IMR-90 (cell line): ENCODE data around the gene WNT4. TPM values are rescaled to one million over a fixed set of nuclear protein-coding genes. Genes with fewer than 3 reads are reported as not detected.

Experiments
- ATAC-seq: fragments of 200-7000 bp; cut with Tn5 transposase; 2 replicates; pipeline ENCODE4 v1.9.1; 2020; ENCODE audit warnings: low read depth, mild to moderate bottlenecking, moderate library complexity
- BruUV-seq: library from RNA; stranded (reverse); fragments of 400-500 nt; replicated peaks from 2 replicates; lab custom pipeline; 2021; lab: Mats Ljungman, UMichigan
- CTCF ChIA-PET: fragments of 300-600 bp; formaldehyde crosslinking; extraction: SDS; loops from one replicate; lab custom pipeline; 2021; ENCODE audit warnings: antibody characterized with exemption; lab: Yijun Ruan, JAX
- POLR2A ChIA-PET: fragments of 300-600 bp; sonication (Branson Sonifier 250); formaldehyde crosslinking; loops from one replicate; lab custom pipeline; 2022; ENCODE audit warnings: antibody characterized with exemption; ENCODE audit not compliant: unreplicated experiment; lab: Charles Lee
- DNase-seq: peaks from one replicate; pipeline ENCODE4 v3.0.0; 2013
- H2AFZ ChIP-seq: replicated peaks from 2 replicates; pipeline ENCODE3; 2013; ENCODE audit warnings: low read length, mild to moderate bottlenecking; ENCODE audit not compliant: poor library complexity
- H2AK5ac ChIP-seq: 2 replicates; pipeline ENCODE4 v1.6.1; 2013; ENCODE audit warnings: low read depth, low read length, inconsistent platforms
- H2AK9ac ChIP-seq: replicated peaks from 2 replicates; pipeline ENCODE3; 2013; ENCODE audit warnings: mild to moderate bottlenecking, low read depth, low read length, moderate library complexity; ENCODE audit not compliant: poor library complexity
- H2BK120ac ChIP-seq: 2 replicates; pipeline ENCODE4 v1.6.1; 2013; ENCODE audit warnings: low read depth, low read length, inconsistent platforms
- H2BK15ac ChIP-seq: 3 replicates; pipeline ENCODE4 v1.6.1; 2013; ENCODE audit warnings: low read depth, low read length, inconsistent platforms
- H2BK20ac ChIP-seq: 2 replicates; pipeline ENCODE4 v1.6.1; 2013; ENCODE audit warnings: low read depth, mild to moderate bottlenecking, inconsistent platforms, low read length, moderate library complexity
- H2BK5ac ChIP-seq: 2 replicates; pipeline ENCODE4 v1.6.1; 2013; ENCODE audit warnings: mild to moderate bottlenecking, low read depth, low read length, inconsistent platforms; ENCODE audit not compliant: poor library complexity, severe bottlenecking
- H3K14ac ChIP-seq: replicated peaks from 2 replicates; pipeline ENCODE4 v1.6.1; 2013; ENCODE audit warnings: low read depth, low read length, inconsistent platforms
- H3K18ac ChIP-seq: 2 replicates; pipeline ENCODE4 v1.6.1; 2013; ENCODE audit warnings: low read depth, low read length, control low read depth
- H3K23ac ChIP-seq: 2 replicates; pipeline ENCODE4 v1.6.1; 2013; ENCODE audit warnings: low read depth, low read length, inconsistent platforms
- H3K27ac ChIP-seq: 2 replicates; pipeline ENCODE4 v1.5.1; 2013; ENCODE audit warnings: mild to moderate bottlenecking, control low read depth, low read length; ENCODE audit not compliant: insufficient read depth
- H3K27me3 ChIP-seq: 2 replicates; pipeline ENCODE4 v1.6.1; 2013; ENCODE audit warnings: low read length; ENCODE audit not compliant: control insufficient read depth, insufficient read depth
- H3K36me3 ChIP-seq: 2 replicates; pipeline ENCODE4 v1.6.1; 2013; ENCODE audit warnings: low read length, mixed read lengths; ENCODE audit not compliant: control insufficient read depth, insufficient read depth
- H3K4ac ChIP-seq: 2 replicates; pipeline ENCODE4 v1.6.1; 2013; ENCODE audit warnings: low read depth, low read length, inconsistent platforms
- H3K4me1 ChIP-seq: 2 replicates; pipeline ENCODE4 v1.6.1; 2013; ENCODE audit warnings: low read length, mixed read lengths; ENCODE audit not compliant: control insufficient read depth, insufficient read depth
- H3K4me2 ChIP-seq: 2 replicates; pipeline ENCODE4 v1.6.1; 2013; ENCODE audit warnings: low read depth, mild to moderate bottlenecking, control low read depth, low read length, moderate library complexity
- H3K4me3 ChIP-seq: 2 replicates; pipeline ENCODE4 v1.5.1; 2013; ENCODE audit warnings: low read depth, mild to moderate bottlenecking, control low read depth, low read length, moderate library complexity; ENCODE audit not compliant: insufficient read depth
- H3K56ac ChIP-seq: 2 replicates; pipeline ENCODE4 v1.6.1; 2013; ENCODE audit warnings: low read length, inconsistent platforms; ENCODE audit not compliant: insufficient read depth; ENCODE audit errors: extremely low read depth
- H3K79me1 ChIP-seq, 2 experiments: 2 replicates each; pipeline ENCODE4 v1.6.1; 2013; ENCODE audit warnings: low read length in 2 of 2, inconsistent platforms in 1 of 2, low read depth in 1 of 2
- H3K9ac ChIP-seq: 2 replicates; pipeline ENCODE4 v1.6.1; 2013; ENCODE audit warnings: low read depth, low read length, control low read depth
- H3K9me1 ChIP-seq: 2 replicates; pipeline ENCODE4 v1.6.1; 2013; ENCODE audit warnings: low read length, inconsistent platforms; ENCODE audit not compliant: insufficient read depth
- H3K9me3 ChIP-seq: 2 replicates; pipeline ENCODE4 v1.6.1; 2013; ENCODE audit warnings: low read length; ENCODE audit not compliant: control insufficient read depth, insufficient read depth
- H4K20me1 ChIP-seq: 2 replicates; pipeline ENCODE4 v1.6.1; 2013; ENCODE audit warnings: low read length, inconsistent platforms; ENCODE audit not compliant: insufficient read depth
- H4K5ac ChIP-seq: 2 replicates; pipeline ENCODE4 v1.6.1; 2013; ENCODE audit warnings: mild to moderate bottlenecking, low read depth, low read length, control low read depth
- H4K8ac ChIP-seq, 2 experiments: 2 replicates each; pipeline ENCODE4 v1.6.1; 2013; ENCODE audit warnings: low read depth in 2 of 2, low read length in 2 of 2, control low read depth in 1 of 2, inconsistent platforms in 1 of 2
- H4K91ac ChIP-seq: 2 replicates; pipeline ENCODE4 v1.6.1; 2013; ENCODE audit warnings: low read depth, low read length, inconsistent platforms; ENCODE audit not compliant: insufficient read depth
- BHLHE40 ChIP-seq: fragments of 150-350 bp; IDR thresholded peaks from 2 replicates; pipeline ENCODE4 v1.6.1; 2016; ENCODE audit warnings: mild to moderate bottlenecking, low read depth, low read length
- FOS ChIP-seq: fragments of 150-350 bp; IDR thresholded peaks from 2 replicates; pipeline ENCODE4 v1.6.1; 2016; ENCODE audit warnings: low read depth, low read length
- MAZ ChIP-seq: IDR thresholded peaks from 2 replicates; pipeline ENCODE4 v1.6.1; 2012; ENCODE audit warnings: low read depth, mild to moderate bottlenecking, low read length, improper control_type of control experiment, moderate library complexity, borderline replicate concordance
- POLR2A ChIP-seq: IDR thresholded peaks from 2 replicates; pipeline ENCODE4 v1.6.1; 2012; ENCODE audit warnings: mild to moderate bottlenecking, low read depth, low read length
- RCOR1 ChIP-seq: IDR thresholded peaks from 2 replicates; pipeline ENCODE4 v1.6.1; 2012; ENCODE audit warnings: mild to moderate bottlenecking, low read length, improper control_type of control experiment; ENCODE audit not compliant: insufficient replicate concordance
- RFX5 ChIP-seq: IDR thresholded peaks from 2 replicates; pipeline ENCODE4 v1.8.0; 2012; ENCODE audit warnings: low read depth, mild to moderate bottlenecking, low read length, moderate library complexity
- SMC3 ChIP-seq: fragments of 150-350 bp; IDR thresholded peaks from 2 replicates; pipeline ENCODE4 v1.6.1; 2016; ENCODE audit warnings: low read depth, mild to moderate bottlenecking, antibody characterized with exemption, low read length, moderate library complexity
- WGBS, 2 experiments: methylation state at CpG; one replicate each; pipeline versions ENCODE4 v1.1.5 to v1.1.7; 2013; ENCODE audit warnings: missing lambda C conversion rate in 2 of 2; ENCODE audit not compliant: insufficient read length in 1 of 2; ENCODE audit errors: extremely low coverage in 2 of 2; 5-methylcytosine and 5-hydroxymethylcytosine counted together
- dilution Hi-C: fragments of 300-500 bp; cut with HindIII; formaldehyde crosslinking; loops from one replicate; pipeline ENCODE4 v1.14.3; 2018; ENCODE audit warnings: low sequenced_read_pairs; ENCODE audit not compliant: unreplicated experiment
- in situ Hi-C: fragments of 300-500 bp; cut with MboI; formaldehyde crosslinking; loops from 3 replicates; pipeline ENCODE4 v1.14.3; 2019; ENCODE audit warnings: low sequenced_read_pairs, inconsistent platforms, mixed read lengths
- intact Hi-C: fragments of 100-400 bp; cut with micrococcal nuclease; formaldehyde crosslinking; loops from 2 replicates; pipeline ENCODE4 v1.10.0; 2022
- polyA plus RNA-seq, 3 experiments: library from polyadenylated mRNA; depleted of rRNA; stranded (reverse); fragments of >200 nt; gene quantifications; 2 replicates each; pipeline ENCODE4 v1.2.3, GENCODE V29; 2012; ENCODE audit warnings: low replicate concordance in 1 of 3
- total RNA-seq: library from RNA; depleted of rRNA; stranded (reverse); fragments of >200 nt; gene quantifications from 2 replicates; pipeline ENCODE4 v1.2.3, GENCODE V29; 2012
- TF ChIP-seq, protein P1 (sequence below): fragments of 150-350 bp; IDR thresholded peaks from 2 replicates; pipeline ENCODE4 v1.6.1; 2016; ENCODE audit warnings: low read depth, mild to moderate bottlenecking, low read length, moderate library complexity, borderline replicate concordance
- TF ChIP-seq, protein P2 (sequence below): fragments of 150-350 bp; IDR thresholded peaks from 2 replicates; pipeline ENCODE4 v1.6.1; 2017; ENCODE audit warnings: mild to moderate bottlenecking, antibody characterized with exemption, low read length, low read depth

The WNT4 gene
- total and polyA plus RNA-seq, 2 of the 4 experiments (the other 2 are of a cell fraction): not detected

DNA sequence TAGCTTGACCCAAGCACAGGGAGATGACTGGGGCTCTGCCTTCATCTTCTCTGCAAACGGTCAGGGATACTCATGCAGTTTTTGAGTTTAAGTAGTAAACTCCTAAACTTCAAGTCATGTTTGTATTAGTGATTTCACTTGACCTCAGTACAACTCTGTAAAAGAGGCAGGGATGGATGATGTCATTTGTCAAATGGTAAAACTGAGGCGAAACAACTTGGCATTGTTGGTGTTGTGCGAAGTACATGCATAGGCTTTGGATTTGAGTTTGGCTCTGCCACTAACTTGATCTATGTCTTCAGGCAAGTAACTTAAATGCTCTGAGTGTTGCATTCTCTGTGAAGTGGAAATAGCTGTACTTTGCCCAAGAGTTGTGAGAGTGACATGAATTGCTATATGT lies 42.7 kb downstream of the WNT4 start:
- no TSS peak for BruUV-seq
- peaks cover 11% of the 10 kb centered on the region for H3K9me1 ChIP-seq
- peaks cover 26% of the 10 kb centered on the region for H3K36me3 ChIP-seq
- ChIA-PET CTCF (no interaction called here), POLR2A (no interaction called here)
- H2BK15ac ChIP-seq: no peak overlapping the region
- no peak overlapping the region for H3K9ac ChIP-seq
- no peak overlapping the region for H2BK20ac ChIP-seq
- in situ Hi-C loops: no loop called here
- H4K5ac ChIP-seq: no peak overlapping the region
- H2AK5ac ChIP-seq: no peak overlapping the region
- no peaks in the 10 kb centered on the region for H3K9me3 ChIP-seq
- peaks cover 50 to 79% of the 10 kb centered on the region in 2 experiments for H3K79me1 ChIP-seq
- no peak overlapping the region for H3K23ac ChIP-seq
- DNase-seq (no peak), ATAC-seq (no peak)
- H4K8ac ChIP-seq: no peak overlapping the region
- no peak overlapping the region for H2BK120ac ChIP-seq
- no peak overlapping the region for H3K4me2 ChIP-seq
- intact Hi-C loops: loop anchor here (10.0 kb wide), 1 partner anchor 545 kb away; the partner anchor contains the start of gene C1QC
- peaks cover 86% of the 10 kb centered on the region for H4K20me1 ChIP-seq
- no peak overlapping the region for H3K56ac ChIP-seq
- TF ChIP-seq, protein P1, sequence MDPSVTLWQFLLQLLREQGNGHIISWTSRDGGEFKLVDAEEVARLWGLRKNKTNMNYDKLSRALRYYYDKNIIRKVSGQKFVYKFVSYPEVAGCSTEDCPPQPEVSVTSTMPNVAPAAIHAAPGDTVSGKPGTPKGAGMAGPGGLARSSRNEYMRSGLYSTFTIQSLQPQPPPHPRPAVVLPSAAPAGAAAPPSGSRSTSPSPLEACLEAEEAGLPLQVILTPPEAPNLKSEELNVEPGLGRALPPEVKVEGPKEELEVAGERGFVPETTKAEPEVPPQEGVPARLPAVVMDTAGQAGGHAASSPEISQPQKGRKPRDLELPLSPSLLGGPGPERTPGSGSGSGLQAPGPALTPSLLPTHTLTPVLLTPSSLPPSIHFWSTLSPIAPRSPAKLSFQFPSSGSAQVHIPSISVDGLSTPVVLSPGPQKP: no peak
- TF ChIP-seq BHLHE40 (no peak), SMC3 (no peak), RCOR1 (no peak), FOS (no peak), RFX5 (no peak), POLR2A (no peak), MAZ (no peak)
- TF ChIP-seq, protein P2, sequence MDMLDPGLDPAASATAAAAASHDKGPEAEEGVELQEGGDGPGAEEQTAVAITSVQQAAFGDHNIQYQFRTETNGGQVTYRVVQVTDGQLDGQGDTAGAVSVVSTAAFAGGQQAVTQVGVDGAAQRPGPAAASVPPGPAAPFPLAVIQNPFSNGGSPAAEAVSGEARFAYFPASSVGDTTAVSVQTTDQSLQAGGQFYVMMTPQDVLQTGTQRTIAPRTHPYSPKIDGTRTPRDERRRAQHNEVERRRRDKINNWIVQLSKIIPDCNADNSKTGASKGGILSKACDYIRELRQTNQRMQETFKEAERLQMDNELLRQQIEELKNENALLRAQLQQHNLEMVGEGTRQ: no peak
- WGBS, 2 experiments: 100% methylated on average over 1 of the region's 3 CpGs; no CpG with 5 or more reads in 1 of the 2 experiments
- no peaks in the 10 kb centered on the region for H3K4me1 ChIP-seq
- dilution Hi-C loops: no loop called here
- no peak overlapping the region for H2AK9ac ChIP-seq
- no peak overlapping the region for H3K4me3 ChIP-seq
- H3K27ac ChIP-seq: no peak overlapping the region
- no peak overlapping the region for H2BK5ac ChIP-seq
- H3K18ac ChIP-seq: no peak overlapping the region
- no peak overlapping the region for H2AFZ ChIP-seq
- H3K4ac ChIP-seq: no peak overlapping the region
- no peaks in the 10 kb centered on the region for H3K27me3 ChIP-seq
- H3K14ac ChIP-seq: no peak overlapping the region
- no peak overlapping the region for H4K91ac ChIP-seq
